Activated CD4-positive, alpha-beta T cell treated with anti-CD3 and anti-CD28 coated beads, Interleukin-2, amount 50 U/mL, for 4 hours (primary cell): ENCODE results near the gene TMEM250.

Experiments
- DNase-seq, 2 experiments: peaks; one replicate each; pipeline ENCODE4 v3.0.0-alpha.2; 2020

The TMEM250 gene

DNA sequence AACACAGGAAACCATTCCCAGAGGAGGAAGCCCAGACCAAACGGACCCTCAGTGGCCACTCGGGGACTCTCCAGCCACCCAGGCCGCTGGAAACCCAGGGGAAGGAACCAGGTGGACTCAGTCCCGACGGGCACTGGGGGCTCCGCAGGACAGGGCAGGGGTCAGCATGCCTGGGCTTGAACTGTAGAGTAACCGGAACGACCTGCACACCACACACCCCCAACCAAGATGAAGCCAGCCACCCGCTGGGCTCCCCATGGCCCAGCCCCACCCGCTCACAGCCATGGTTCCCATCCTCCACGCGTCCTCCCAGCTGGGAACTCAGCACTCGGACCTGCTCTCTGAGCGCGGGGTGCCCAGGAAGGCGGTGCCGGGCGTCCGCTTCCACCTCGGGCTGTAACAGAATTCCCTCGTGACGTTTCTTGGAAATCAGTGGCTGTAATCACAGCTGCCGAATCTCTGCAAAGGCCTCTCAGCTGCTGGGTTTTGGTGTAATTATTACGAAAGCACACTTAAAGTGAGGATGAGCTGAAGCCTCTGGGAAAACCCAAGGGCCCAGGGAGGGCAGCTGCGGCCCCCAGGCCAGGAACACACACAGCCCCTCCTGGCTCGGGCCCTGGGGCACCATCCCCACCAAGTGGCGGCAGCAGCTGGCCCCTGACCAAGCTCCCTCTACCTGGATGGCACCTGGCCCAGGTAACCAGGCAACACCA lies 37.4 kb downstream of the TMEM250 start:
- DNase-seq, result no peak

DNA sequence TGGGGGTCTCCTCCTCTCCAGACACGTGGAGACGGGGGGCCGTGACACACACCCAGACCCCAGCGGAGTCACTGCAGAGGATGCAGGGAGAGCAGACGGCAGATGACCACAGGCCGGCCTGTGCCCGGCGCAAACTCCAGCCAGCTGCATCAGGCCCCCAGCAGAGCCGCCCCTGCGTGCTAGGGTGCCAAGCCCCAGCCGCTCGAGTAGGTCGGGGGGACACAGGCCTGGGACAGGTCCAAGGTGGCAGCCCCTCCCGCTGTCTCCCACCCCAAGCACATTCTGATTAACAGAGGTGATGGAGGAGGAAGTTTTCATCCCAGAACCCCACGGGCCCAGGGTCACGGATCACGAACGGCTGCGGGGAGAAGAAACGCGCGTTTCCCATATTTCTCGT lies 38.0 kb downstream of the TMEM250 start:
- DNase-seq, result no peak

DNA sequence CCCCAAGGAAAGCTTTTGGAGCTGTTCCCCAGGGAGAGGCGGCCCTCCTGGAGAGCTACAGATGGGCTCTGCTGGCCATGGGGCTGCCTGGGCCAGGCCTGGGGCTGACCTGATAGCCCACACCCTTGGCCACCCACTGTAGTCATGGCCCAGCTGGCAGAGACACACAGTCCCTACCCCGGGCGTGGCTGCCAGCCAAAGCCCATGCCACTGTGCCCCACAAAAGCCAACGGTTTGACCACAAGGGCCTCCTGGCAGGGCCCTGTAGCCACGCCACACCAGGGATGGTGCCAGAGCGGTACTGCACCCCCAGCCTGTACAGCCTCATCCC lies 38.8 kb downstream of the TMEM250 start:
- no peak for DNase-seq

DNA sequence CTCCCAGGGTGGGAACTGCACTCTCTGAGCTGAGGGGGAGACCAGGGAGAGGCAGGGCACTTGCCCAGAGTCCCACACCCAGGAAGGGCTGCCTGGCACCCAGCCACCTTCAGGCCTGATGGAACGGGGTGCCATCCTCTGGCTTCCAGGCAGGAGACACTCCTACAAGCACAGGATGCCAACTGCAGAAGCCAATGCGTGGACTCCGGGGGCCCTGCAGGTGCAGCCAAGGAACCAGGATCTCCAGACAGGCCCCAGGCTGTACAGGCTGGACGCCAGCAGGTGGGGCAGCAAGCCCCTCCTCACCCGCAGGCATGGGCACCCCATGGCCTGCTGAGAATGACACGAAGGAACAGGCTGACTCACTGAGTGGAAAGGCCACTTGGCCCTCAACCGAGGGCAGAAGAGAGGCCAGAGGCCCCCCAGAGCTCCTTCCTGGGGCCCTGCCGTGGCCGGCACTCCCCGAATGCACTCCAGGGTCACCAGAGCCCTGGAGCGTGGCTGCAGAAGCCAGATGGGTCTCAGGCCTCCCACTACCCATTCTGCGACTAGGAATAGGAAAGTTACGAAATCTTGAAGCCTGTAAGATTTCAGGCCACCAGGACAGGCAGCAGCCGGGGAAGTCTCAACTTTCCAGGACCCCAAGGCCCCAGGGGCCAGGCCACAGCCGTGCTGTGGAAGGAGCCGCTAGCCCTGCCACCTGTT lies 39.3 kb downstream of the TMEM250 start:
- no peak for DNase-seq

DNA sequence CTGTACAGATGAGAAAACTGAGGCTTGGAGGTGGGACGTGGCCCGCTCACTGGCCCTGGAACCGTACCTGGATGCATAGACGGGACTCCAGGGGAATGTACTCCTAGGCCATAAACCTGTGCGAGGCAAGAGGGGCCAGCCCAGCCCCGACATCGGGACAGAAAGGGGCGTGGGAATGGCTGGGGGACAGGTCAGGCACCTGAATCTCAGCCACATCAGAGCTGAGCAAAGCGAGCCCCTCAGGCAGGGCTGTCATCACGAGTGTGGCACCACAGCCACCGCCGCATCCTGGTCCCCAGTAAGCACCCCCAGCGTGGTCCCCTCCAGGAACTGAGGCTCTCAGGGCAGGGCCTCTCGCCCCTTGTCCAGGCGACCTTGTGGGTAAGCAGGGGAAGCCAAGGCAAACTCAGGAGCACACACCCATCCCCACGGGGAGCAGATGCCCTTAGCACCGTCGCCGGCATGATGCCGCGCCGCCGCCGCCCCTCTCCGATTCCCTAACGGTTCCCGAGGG lies 40.1 kb downstream of the TMEM250 start:
- DNase-seq, result no peak

DNA sequence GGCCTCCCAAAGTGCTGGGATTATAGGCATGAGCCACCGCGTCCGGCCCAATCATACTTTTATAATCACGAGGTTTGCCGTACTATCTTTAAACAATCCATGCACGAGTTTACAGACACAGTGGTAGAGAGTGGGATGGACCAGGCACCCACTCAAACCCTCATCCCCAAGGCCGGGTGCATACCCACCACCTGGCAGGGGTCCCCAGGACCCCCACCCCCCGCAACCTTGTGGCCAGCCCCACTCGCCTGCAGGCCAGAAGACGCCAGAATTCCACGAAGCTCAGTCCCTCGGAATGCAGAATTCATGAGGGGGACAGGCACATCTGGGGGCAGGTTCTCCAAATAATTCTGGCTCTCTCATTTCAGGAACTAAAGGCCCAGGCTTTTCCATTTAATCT lies 40.7 kb downstream of the TMEM250 start:
- no peak for DNase-seq

DNA sequence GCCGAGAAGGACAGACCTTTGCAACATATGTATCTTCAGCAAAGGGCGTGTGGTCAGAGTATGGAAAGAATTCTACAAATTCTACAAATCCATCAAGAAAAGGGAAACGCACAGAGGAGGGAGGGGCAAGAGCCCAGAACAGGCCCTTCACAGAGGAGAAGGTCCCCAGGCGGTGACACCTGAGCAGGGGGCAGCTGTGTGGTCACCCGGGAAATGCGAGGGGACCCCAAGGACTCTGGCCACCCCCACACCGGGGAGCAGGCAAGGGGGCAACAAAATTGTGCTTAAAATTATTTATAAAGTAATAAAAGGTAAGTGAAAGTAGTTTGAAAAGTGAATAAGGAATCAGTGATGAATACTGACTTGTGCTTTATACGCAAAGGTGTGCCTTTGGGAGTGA lies 41.2 kb downstream of the TMEM250 start:
- DNase-seq, result no peak

DNA sequence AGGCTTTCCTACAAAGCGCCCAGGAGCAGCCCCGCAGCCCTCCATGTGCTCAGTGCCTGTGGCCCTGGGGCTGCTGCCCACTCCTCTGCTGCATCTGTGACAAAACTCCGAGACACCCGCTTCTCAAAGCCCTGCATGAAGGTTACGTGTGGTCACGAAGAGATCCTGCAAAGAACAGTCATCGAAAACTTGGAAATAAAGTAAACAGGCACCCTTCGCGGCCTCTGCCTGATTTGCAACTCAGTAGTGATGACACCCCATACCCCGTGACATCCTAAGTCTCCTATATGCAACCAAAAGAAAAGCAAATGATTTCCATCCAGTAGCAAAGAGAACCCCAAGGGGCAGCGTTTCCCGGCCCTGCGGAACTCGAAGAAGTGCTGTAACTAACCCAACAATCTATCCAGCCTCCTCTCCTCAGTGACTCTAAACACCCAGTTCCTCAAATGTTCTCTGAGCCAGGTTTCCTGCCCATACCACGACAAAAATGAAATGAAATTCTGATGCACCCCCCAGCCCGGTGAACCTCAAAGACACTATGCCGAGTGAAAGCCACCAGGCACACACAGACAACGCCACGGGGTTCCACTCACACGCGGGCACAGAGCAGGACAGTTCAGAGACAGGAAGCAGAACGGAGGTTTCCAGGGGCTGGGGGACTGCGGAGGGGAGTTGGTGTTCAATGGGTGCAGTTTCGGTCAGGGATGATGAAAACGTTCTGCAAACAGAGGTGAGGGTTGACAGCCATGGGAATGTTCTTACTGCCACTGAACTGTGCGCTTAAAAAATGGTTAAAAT lies 42.6 kb downstream of the TMEM250 start:
- DNase-seq, result no peak

DNA sequence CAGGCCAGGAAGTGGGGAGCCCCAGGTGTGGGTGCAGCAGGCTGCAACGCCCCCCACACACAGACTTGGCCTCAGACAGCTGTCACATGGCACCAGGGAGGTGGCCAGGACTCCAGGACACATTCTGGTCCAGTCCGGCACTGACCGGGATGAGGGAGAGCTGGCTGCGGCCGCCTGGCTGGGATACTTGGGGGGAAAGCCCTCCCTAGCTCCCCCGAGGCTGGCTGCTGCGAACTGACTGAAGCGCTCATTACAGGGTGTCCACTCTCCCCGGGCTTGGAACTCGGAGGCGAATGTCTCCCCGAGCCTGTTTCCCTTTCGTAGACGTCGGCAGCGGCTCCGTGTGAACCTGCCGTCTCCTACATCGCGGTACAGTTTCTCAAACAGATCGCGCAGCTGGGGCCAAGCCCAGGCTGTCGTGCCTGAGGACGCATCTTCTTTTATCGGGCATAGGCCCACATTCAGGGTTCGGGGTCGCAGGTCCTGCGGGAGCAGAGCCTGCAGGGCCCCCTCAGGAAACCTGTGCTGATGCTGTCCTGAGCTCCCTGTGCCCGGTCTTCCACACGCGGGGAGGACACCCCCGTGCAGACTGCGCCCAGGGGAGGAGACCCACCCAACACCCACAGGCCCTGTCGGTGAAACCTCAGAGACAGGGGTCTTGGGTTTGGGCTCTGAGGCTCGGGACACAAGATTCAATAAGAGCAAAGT lies 43.4 kb downstream of the TMEM250 start:
- no peak for DNase-seq

DNA sequence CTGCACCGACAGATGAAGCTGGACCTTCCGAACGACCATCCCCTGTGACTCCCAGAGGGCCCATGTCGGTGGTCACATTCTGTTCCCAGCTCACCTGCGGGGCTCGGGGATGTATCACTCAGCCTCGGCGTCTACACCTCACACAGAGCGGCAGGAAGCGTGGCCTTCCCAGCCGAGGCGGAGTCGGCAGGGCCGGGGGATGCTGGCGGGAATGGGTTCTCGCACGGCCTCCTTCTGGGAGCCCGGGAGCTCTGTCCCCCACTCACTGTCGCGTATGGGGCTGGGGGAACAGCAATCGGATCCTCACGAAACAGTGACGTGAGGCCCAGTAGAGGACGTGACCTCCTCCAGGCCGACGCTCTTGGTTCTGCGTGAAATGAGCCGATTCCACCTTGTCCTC lies 44.0 kb downstream of the TMEM250 start:
- DNase-seq, result no peak
